ENCODE data around the gene RAX2.

DNA sequence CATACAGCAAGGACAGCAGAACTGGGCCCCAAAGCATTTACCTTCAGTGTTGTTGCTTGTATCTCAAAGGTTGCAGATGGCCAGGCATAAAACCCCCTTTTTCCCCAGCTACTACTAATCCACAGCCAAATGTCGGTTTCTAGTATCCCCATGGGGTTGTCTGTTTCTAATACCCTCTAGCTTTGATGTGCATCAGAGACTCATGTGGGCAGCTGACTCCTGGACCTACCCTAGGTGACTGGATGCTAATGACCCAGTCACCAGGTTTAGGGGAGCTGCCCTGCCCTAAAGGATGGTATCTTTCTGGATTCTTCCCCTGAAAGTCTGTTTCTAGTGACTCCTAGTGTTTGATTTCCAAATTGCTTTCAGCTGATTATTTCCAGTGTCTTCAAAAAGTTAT, 39.9 kb downstream of the RAX2 start:
- TF ChIP-seq, protein P1, sequence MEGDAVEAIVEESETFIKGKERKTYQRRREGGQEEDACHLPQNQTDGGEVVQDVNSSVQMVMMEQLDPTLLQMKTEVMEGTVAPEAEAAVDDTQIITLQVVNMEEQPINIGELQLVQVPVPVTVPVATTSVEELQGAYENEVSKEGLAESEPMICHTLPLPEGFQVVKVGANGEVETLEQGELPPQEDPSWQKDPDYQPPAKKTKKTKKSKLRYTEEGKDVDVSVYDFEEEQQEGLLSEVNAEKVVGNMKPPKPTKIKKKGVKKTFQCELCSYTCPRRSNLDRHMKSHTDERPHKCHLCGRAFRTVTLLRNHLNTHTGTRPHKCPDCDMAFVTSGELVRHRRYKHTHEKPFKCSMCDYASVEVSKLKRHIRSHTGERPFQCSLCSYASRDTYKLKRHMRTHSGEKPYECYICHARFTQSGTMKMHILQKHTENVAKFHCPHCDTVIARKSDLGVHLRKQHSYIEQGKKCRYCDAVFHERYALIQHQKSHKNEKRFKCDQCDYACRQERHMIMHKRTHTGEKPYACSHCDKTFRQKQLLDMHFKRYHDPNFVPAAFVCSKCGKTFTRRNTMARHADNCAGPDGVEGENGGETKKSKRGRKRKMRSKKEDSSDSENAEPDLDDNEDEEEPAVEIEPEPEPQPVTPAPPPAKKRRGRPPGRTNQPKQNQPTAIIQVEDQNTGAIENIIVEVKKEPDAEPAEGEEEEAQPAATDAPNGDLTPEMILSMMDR (conservative IDR thresholded peaks at IDR 0.05 in 1 of 2, IDR thresholded peaks at IDR 0.05 in 1 of 2; ENCODE audit: low read depth in 1 of 2, low read length in 2 of 2), result no peak
- no peak for TF ChIP-seq EZH2 (IDR thresholded peaks at IDR 0.05; ENCODE audit: low read length, missing control alignments)

Measured in fibroblast of lung (primary cell).